AG20443 (cell line): Measurements from ENCODE around the gene DTNBP1.

ENCODE experiments used
- DNase-seq: peaks from one replicate; pipeline ENCODE4 v3.0.0; 2012; ENCODE audit warnings: low spot score, mixed read lengths

The DTNBP1 gene

GRCh38 chr6:15480525-15480924, 182.3 kb downstream of the DTNBP1 start:
- DNase-seq = no peak

- DNase-seq = no peak
Observed at GRCh38 chr6:15479761-15480160, 183.1 kb downstream of the DTNBP1 start.

- no peak for DNase-seq
Observed at GRCh38 chr6:15477746-15478145, 185.1 kb downstream of the DTNBP1 start.

- no peak for DNase-seq
Observed at GRCh38 chr6:15476631-15477380, 186.0 kb downstream of the DTNBP1 start.

GRCh38 chr6:15475872-15476271, 187.0 kb downstream of the DTNBP1 start:
- no peak for DNase-seq

GRCh38 chr6:15475261-15475660, 187.6 kb downstream of the DTNBP1 start:
- DNase-seq = no peak

GRCh38 chr6:15474196-15474595, 188.6 kb downstream of the DTNBP1 start:
- DNase-seq = peak; percentile 64

GRCh38 chr6:15473741-15474161, 189.1 kb downstream of the DTNBP1 start:
- DNase-seq = peak; percentile 74

- DNase-seq = no peak
Observed at GRCh38 chr6:15473174-15473573, 189.7 kb downstream of the DTNBP1 start.
